SK-N-SH (cell line): ENCODE data around the gene ZMYND19. TPM values are rescaled to one million over a fixed set of nuclear protein-coding genes. Genes with fewer than 3 reads are reported as not detected.

ENCODE experiments used
- CTCF ChIA-PET: fragments of 300-600, 350-600 bp; formaldehyde crosslinking; extraction: SDS; loops from one replicate; lab custom pipeline; 2021; lab: Yijun Ruan, JAX
- POLR2A ChIA-PET: fragments of 350-600 bp; sonication (Branson Sonifier 250); formaldehyde crosslinking; extraction: SDS; loops from one replicate; lab custom pipeline; 2020; ENCODE audit warnings: antibody characterized with exemption, inconsistent platforms; lab: Yijun Ruan, JAX
- DNase-seq: peaks from one replicate; pipeline ENCODE4 v3.0.0; 2012
- H2AFZ ChIP-seq: fragments of 200-600 bp; sonication (generic); 2 replicates; pipeline ENCODE4 v1.8.1; 2016; ENCODE audit warnings: antibody characterized with exemption, mild to moderate bottlenecking, low read depth
- H3F3A ChIP-seq: fragments of 200-600 bp; sonication (generic); replicated peaks from 2 replicates; pipeline ENCODE3; 2016; ENCODE audit warnings: antibody characterized with exemption, mild to moderate bottlenecking; ENCODE audit not compliant: insufficient read depth
- H3K27ac ChIP-seq, 2 experiments: fragments of 200-500 bp in 1 of 2; fragments of 200-600 bp in 1 of 2; sonication (Bioruptor generic) in 1 of 2; sonication (generic), shearing (Covaris generic) in 1 of 2; 2 replicates each; pipeline versions ENCODE4 v1.5.1 to v1.6.1; 2014 to 2016; ENCODE audit warnings: low read depth in 2 of 2, inconsistent platforms in 1 of 2, low read length in 1 of 2, mild to moderate bottlenecking in 1 of 2, mixed read lengths in 1 of 2
- H3K27me3 ChIP-seq: fragments of 200-600 bp; sonication (generic), shearing (Covaris generic); 2 replicates; pipeline ENCODE4 v1.6.1; 2016; ENCODE audit warnings: mixed run types; ENCODE audit not compliant: insufficient read depth
- H3K36me3 ChIP-seq, 2 experiments: fragments of 200-500 bp in 1 of 2; fragments of 200-600 bp in 1 of 2; sonication (Bioruptor generic) in 1 of 2; sonication (generic) in 1 of 2; replicated peaks in 1 of 2; 2 replicates each; pipeline versions ENCODE3 to v1.5.1; 2014 to 2016; ENCODE audit warnings: low read length in 1 of 2, mild to moderate bottlenecking in 1 of 2; ENCODE audit not compliant: insufficient read depth in 2 of 2, control insufficient read depth in 1 of 2
- H3K4me1 ChIP-seq, 2 experiments: fragments of 200-500 bp in 1 of 2; fragments of 200-600 bp in 1 of 2; sonication (Bioruptor generic) in 1 of 2; sonication (generic), shearing (Covaris generic) in 1 of 2; 2 replicates each; pipeline versions ENCODE4 v1.5.1 to v1.6.1; 2014 to 2016; ENCODE audit warnings: low read depth in 1 of 2, low read length in 1 of 2, mixed run types in 1 of 2; ENCODE audit not compliant: insufficient read depth in 2 of 2, control insufficient read depth in 1 of 2
- H3K4me2 ChIP-seq: fragments of 200-600 bp; sonication (generic), shearing (Covaris generic); 2 replicates; pipeline ENCODE4 v1.6.1; 2017; ENCODE audit warnings: mixed run types
- H3K4me3 ChIP-seq, 2 experiments: fragments of 200-500 bp in 1 of 2; fragments of 200-600 bp in 1 of 2; sonication (Bioruptor generic) in 1 of 2; sonication (generic), shearing (Covaris generic) in 1 of 2; 2 replicates each; pipeline versions ENCODE4 v1.5.1 to v1.8.1; 2014 to 2016; ENCODE audit warnings: low read depth in 2 of 2, inconsistent platforms in 1 of 2, low read length in 1 of 2, mild to moderate bottlenecking in 1 of 2, mixed read lengths in 1 of 2, moderate library complexity in 1 of 2
- H3K79me2 ChIP-seq: fragments of 200-600 bp; sonication (generic); 2 replicates; pipeline ENCODE4 v1.8.1; 2017; ENCODE audit warnings: mild to moderate bottlenecking; ENCODE audit not compliant: insufficient read depth
- H3K9ac ChIP-seq: fragments of 200-600 bp; sonication (generic); 2 replicates; pipeline ENCODE4 v1.6.1; 2017; ENCODE audit warnings: mixed run types
- H3K9me2 ChIP-seq: fragments of 200-600 bp; sonication (generic); 2 replicates; pipeline ENCODE4 v1.6.1; 2017; ENCODE audit warnings: mixed run types
- H3K9me3 ChIP-seq: fragments of 200-600 bp; sonication (generic); 2 replicates; pipeline ENCODE4 v1.6.1; 2017; ENCODE audit warnings: mixed run types, mild to moderate bottlenecking, moderate library complexity
- H4K20me1 ChIP-seq: fragments of 200-600 bp; sonication (generic); 2 replicates; pipeline ENCODE4 v1.6.1; 2017; ENCODE audit warnings: mild to moderate bottlenecking, mixed run types; ENCODE audit not compliant: insufficient read depth
- CHD2 ChIP-seq: fragments of 150-350 bp; IDR thresholded peaks from 2 replicates; pipeline ENCODE4 v1.6.1; 2018; ENCODE audit warnings: low read length; ENCODE audit not compliant: partially characterized antibody
- CTCF ChIP-seq: fragments of 200-600 bp; sonication (generic); IDR thresholded peaks from 2 replicates; pipeline ENCODE4 v1.6.1; 2017; ENCODE audit warnings: antibody characterized with exemption, mild to moderate bottlenecking, moderate library complexity
- EP300 ChIP-seq, 2 experiments: IDR thresholded peaks; 2 replicates each; pipeline versions ENCODE4 v1.4.0 to v1.6.1; 2012; ENCODE audit warnings: borderline replicate concordance in 1 of 2, low read depth in 1 of 2, low read length in 1 of 2
- EZH2phosphoT487 ChIP-seq: fragments of 200-600 bp; sonication (generic); IDR thresholded peaks from 2 replicates; pipeline ENCODE4 v1.6.1; 2017; ENCODE audit warnings: low read depth, mixed run types, mild to moderate bottlenecking, antibody characterized with exemption, moderate library complexity, borderline replicate concordance
- FOXM1 ChIP-seq: IDR thresholded peaks from 2 replicates; pipeline ENCODE4 v1.4.0; 2012; ENCODE audit warnings: low read depth, mild to moderate bottlenecking
- GABPA ChIP-seq: IDR thresholded peaks from 2 replicates; pipeline ENCODE4 v1.4.0; 2012; ENCODE audit warnings: low read depth, mild to moderate bottlenecking
- JUND ChIP-seq: IDR thresholded peaks from 2 replicates; pipeline ENCODE4 v1.4.0; 2012
- MAX ChIP-seq: IDR thresholded peaks from 2 replicates; pipeline ENCODE4 v1.4.0; 2012; ENCODE audit warnings: low read depth
- MEF2A ChIP-seq: IDR thresholded peaks from 2 replicates; pipeline ENCODE4 v1.4.0; 2012; ENCODE audit warnings: low read depth, borderline replicate concordance
- NFIC ChIP-seq: IDR thresholded peaks from 2 replicates; pipeline ENCODE4 v1.4.0; 2012; ENCODE audit warnings: borderline replicate concordance
- PBX3 ChIP-seq: IDR thresholded peaks from 2 replicates; pipeline ENCODE4; 2012
- RAD21 ChIP-seq: IDR thresholded peaks from 2 replicates; pipeline ENCODE4 v1.6.1; 2012; ENCODE audit warnings: mild to moderate bottlenecking, low read length
- RCOR1 ChIP-seq: fragments of 150-350 bp; IDR thresholded peaks from 2 replicates; pipeline ENCODE4 v1.6.1; 2017; ENCODE audit warnings: antibody characterized with exemption, low read length
- RXRA ChIP-seq: IDR thresholded peaks from 2 replicates; pipeline ENCODE4 v1.4.0; 2012; ENCODE audit warnings: low read depth, mild to moderate bottlenecking, borderline replicate concordance
- SMC3 ChIP-seq: IDR thresholded peaks from 2 replicates; pipeline ENCODE4 v1.6.1; 2012; ENCODE audit warnings: low read depth, low read length, improper control_type of control experiment
- TAF1 ChIP-seq: IDR thresholded peaks from 2 replicates; pipeline ENCODE4 v1.6.1; 2012; ENCODE audit warnings: low read depth, mild to moderate bottlenecking, low read length, moderate library complexity, borderline replicate concordance
- USF1 ChIP-seq: IDR thresholded peaks from 2 replicates; pipeline ENCODE4 v1.4.0; 2012; ENCODE audit warnings: low read depth, borderline replicate concordance
- ZBTB33 ChIP-seq: IDR thresholded peaks from 2 replicates; pipeline ENCODE4 v1.4.0; 2012; ENCODE audit warnings: low read depth, borderline replicate concordance
- WGBS: methylation state at CpG from one replicate; pipeline ENCODE4 v1.1.6; 2017; ENCODE audit warnings: low lambda C conversion rate; 5-methylcytosine and 5-hydroxymethylcytosine counted together
- polyA plus RNA-seq, 3 experiments: library from polyadenylated mRNA; depleted of rRNA; stranded (reverse); fragments of >200 nt; gene quantifications; 2 replicates each; pipeline ENCODE4 v1.2.3, GENCODE V29; 2012
- TF ChIP-seq, protein P1 (sequence below): fragments of 150-350 bp; IDR thresholded peaks from 2 replicates; pipeline ENCODE4 v1.6.1; 2016; ENCODE audit warnings: mild to moderate bottlenecking, low read depth, low read length
- TF ChIP-seq, protein P2 (sequence below): IDR thresholded peaks from 2 replicates; pipeline ENCODE4 v1.6.1; 2012; ENCODE audit warnings: mild to moderate bottlenecking, low read depth, low read length, moderate library complexity

ZMYND19 gene
- polyA plus RNA-seq, 1 of the 3 experiments (the other 2 are of a cell fraction): 43.1 TPM

GRCh38 chr9:137534256-137535119 is 55.8 kb downstream of the ZMYND19 start:
- Histone ChIP-seq H4K20me1 (no peaks in the 10 kb centered on the region), H3F3A (no peaks in the 10 kb centered on the region), H3K27me3 (no peaks in the 10 kb centered on the region), H3K4me2 (peak overlapping the region; percentile 0; the same call in 1 of the 2 replicates), H3K27ac (no peak overlapping the region), H3K9me2 (no peaks in the 10 kb centered on the region), H3K4me3 (no peak overlapping the region), H3K79me2 (no peaks in the 10 kb centered on the region), H2AFZ (peak overlapping the region; percentile 94), H3K36me3 (no peaks in the 10 kb centered on the region), H3K4me1 (peaks cover 0 to 7% of the 10 kb centered on the region in 2 experiments; a peak in 1 of 4 replicates), H3K9me3 (no peaks in the 10 kb centered on the region), H3K9ac (no peak overlapping the region)
- CTCF ChIA-PET: interaction anchor here (0.5 to 2.3 kb wide), 16 partner anchors 11 to 1046 kb away, joined by 3 to 13 read pairs (median 4); partner anchors contain the start of genes EXD3, MRPL41 and NOXA1
- POLR2A ChIA-PET: interaction anchor here (0.6 kb wide), 1 partner anchor 16 kb away, joined by 3 read pairs; the partner anchor contains the start of gene PNPLA7
- 51% methylated on average over 19 of the region's 19 CpGs for WGBS
- DNase-seq: peak; percentile 75
- TF ChIP-seq, protein P1, sequence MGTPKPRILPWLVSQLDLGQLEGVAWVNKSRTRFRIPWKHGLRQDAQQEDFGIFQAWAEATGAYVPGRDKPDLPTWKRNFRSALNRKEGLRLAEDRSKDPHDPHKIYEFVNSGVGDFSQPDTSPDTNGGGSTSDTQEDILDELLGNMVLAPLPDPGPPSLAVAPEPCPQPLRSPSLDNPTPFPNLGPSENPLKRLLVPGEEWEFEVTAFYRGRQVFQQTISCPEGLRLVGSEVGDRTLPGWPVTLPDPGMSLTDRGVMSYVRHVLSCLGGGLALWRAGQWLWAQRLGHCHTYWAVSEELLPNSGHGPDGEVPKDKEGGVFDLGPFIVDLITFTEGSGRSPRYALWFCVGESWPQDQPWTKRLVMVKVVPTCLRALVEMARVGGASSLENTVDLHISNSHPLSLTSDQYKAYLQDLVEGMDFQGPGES: no peak
- TF ChIP-seq TAF1 (no peak), CHD2 (no peak), GABPA (no peak), FOXM1 (no peak), EZH2phosphoT487 (no peak), RAD21 (peak; percentile 60), JUND (no peak), USF1 (peak; percentile 90), MAX (peak; percentile 94), EP300 (IDR thresholded peaks at IDR 0.05; ENCODE audit: borderline replicate concordance in 1 of 2, low read depth in 1 of 2, low read length in 1 of 2) (no peak), RXRA (no peak), MEF2A (no peak), PBX3 (no peak), CTCF (peak; percentile 69), ZBTB33 (no peak), SMC3 (peak; percentile 19; the same call in 1 of the 2 replicates), NFIC (no peak), RCOR1 (no peak)
- TF ChIP-seq, protein P2, sequence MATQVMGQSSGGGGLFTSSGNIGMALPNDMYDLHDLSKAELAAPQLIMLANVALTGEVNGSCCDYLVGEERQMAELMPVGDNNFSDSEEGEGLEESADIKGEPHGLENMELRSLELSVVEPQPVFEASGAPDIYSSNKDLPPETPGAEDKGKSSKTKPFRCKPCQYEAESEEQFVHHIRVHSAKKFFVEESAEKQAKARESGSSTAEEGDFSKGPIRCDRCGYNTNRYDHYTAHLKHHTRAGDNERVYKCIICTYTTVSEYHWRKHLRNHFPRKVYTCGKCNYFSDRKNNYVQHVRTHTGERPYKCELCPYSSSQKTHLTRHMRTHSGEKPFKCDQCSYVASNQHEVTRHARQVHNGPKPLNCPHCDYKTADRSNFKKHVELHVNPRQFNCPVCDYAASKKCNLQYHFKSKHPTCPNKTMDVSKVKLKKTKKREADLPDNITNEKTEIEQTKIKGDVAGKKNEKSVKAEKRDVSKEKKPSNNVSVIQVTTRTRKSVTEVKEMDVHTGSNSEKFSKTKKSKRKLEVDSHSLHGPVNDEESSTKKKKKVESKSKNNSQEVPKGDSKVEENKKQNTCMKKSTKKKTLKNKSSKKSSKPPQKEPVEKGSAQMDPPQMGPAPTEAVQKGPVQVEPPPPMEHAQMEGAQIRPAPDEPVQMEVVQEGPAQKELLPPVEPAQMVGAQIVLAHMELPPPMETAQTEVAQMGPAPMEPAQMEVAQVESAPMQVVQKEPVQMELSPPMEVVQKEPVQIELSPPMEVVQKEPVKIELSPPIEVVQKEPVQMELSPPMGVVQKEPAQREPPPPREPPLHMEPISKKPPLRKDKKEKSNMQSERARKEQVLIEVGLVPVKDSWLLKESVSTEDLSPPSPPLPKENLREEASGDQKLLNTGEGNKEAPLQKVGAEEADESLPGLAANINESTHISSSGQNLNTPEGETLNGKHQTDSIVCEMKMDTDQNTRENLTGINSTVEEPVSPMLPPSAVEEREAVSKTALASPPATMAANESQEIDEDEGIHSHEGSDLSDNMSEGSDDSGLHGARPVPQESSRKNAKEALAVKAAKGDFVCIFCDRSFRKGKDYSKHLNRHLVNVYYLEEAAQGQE: no peak
